Trophoblast cell (in vitro differentiated cells and primary cell): Measurements from ENCODE around the gene ACBD7.

Source experiments
- DNase-seq, 2 donors: peaks; one replicate each; pipeline ENCODE4 v3.0.0-alpha.2; 2016
- H2AFZ ChIP-seq: 2 replicates; pipeline ENCODE4 v1.6.1; 2013; ENCODE audit warnings: low read length, moderate library complexity, mild to moderate bottlenecking; ENCODE audit not compliant: insufficient read depth, poor library complexity
- H2AK5ac ChIP-seq: 2 replicates; pipeline ENCODE4 v1.6.1; 2013; ENCODE audit warnings: mild to moderate bottlenecking, low read length
- H2BK120ac ChIP-seq: 2 replicates; pipeline ENCODE4 v1.6.1; 2013; ENCODE audit warnings: low read length, mild to moderate bottlenecking, moderate library complexity; ENCODE audit not compliant: insufficient read depth, poor library complexity
- H2BK12ac ChIP-seq: 2 replicates; pipeline ENCODE4 v1.6.1; 2013; ENCODE audit warnings: mild to moderate bottlenecking, low read length, moderate library complexity
- H2BK5ac ChIP-seq: 2 replicates; pipeline ENCODE4 v1.6.1; 2013; ENCODE audit warnings: low read length, low read depth, moderate library complexity, mild to moderate bottlenecking; ENCODE audit not compliant: poor library complexity
- H3K14ac ChIP-seq: 2 replicates; pipeline ENCODE4 v1.6.1; 2013; ENCODE audit warnings: mild to moderate bottlenecking, low read length
- H3K18ac ChIP-seq: 2 replicates; pipeline ENCODE4 v1.6.1; 2013; ENCODE audit warnings: mild to moderate bottlenecking, low read length
- H3K23ac ChIP-seq: 2 replicates; pipeline ENCODE4 v1.6.1; 2013; ENCODE audit warnings: low read length
- H3K27ac ChIP-seq: 2 replicates; pipeline ENCODE4 v1.5.1; 2013; ENCODE audit warnings: low read depth, mild to moderate bottlenecking, inconsistent platforms, low read length, moderate library complexity
- H3K27me3 ChIP-seq: 2 replicates; pipeline ENCODE4 v1.6.1; 2013; ENCODE audit warnings: inconsistent platforms, mild to moderate bottlenecking, low read length, moderate library complexity; ENCODE audit not compliant: insufficient read depth
- H3K36me3 ChIP-seq, 2 experiments: 1 replicate in 1 of 2; 2 replicates in 1 of 2; pipeline ENCODE4 v1.6.1; 2013; ENCODE audit warnings: low read length in 2 of 2, mild to moderate bottlenecking in 2 of 2, moderate library complexity in 1 of 2; ENCODE audit not compliant: insufficient read depth in 2 of 2, control insufficient read depth in 1 of 2
- H3K4ac ChIP-seq: 2 replicates; pipeline ENCODE4 v1.6.1; 2013; ENCODE audit warnings: low read depth, mild to moderate bottlenecking, low read length, moderate library complexity
- H3K4me1 ChIP-seq, 2 experiments: 1 replicate in 1 of 2; 2 replicates in 1 of 2; pipeline ENCODE4 v1.6.1; 2013; ENCODE audit warnings: low read length in 2 of 2, mild to moderate bottlenecking in 2 of 2, moderate library complexity in 1 of 2; ENCODE audit not compliant: insufficient read depth in 2 of 2, control insufficient read depth in 1 of 2
- H3K4me2 ChIP-seq: 2 replicates; pipeline ENCODE4 v1.6.1; 2013; ENCODE audit warnings: inconsistent platforms, mild to moderate bottlenecking, low read length, moderate library complexity
- H3K4me3 ChIP-seq: 2 replicates; pipeline ENCODE4 v1.5.1; 2013; ENCODE audit warnings: mild to moderate bottlenecking, low read depth, low read length, inconsistent platforms
- H3K79me1 ChIP-seq: one replicate; pipeline ENCODE4 v1.6.1; 2013; ENCODE audit warnings: low read length
- H3K79me2 ChIP-seq: 2 replicates; pipeline ENCODE4 v1.6.1; 2013; ENCODE audit warnings: low read length, mild to moderate bottlenecking; ENCODE audit not compliant: control insufficient read depth, insufficient read depth, poor library complexity
- H3K9ac ChIP-seq: 2 replicates; pipeline ENCODE4 v1.6.1; 2013; ENCODE audit warnings: mild to moderate bottlenecking, low read length
- H3K9me3 ChIP-seq: 2 replicates; pipeline ENCODE4 v1.6.1; 2013; ENCODE audit warnings: low read depth, mild to moderate bottlenecking, control low read depth, inconsistent platforms, low read length; ENCODE audit not compliant: insufficient read depth
- H4K12ac ChIP-seq: 2 replicates; pipeline ENCODE4 v1.6.1; 2013; ENCODE audit warnings: low read depth, mild to moderate bottlenecking, low read length, moderate library complexity
- H4K8ac ChIP-seq: 2 replicates; pipeline ENCODE4 v1.6.1; 2013; ENCODE audit warnings: low read depth, mild to moderate bottlenecking, low read length, moderate library complexity
- H4K91ac ChIP-seq: one replicate; pipeline ENCODE4 v1.6.1; 2013; ENCODE audit warnings: low read depth, mild to moderate bottlenecking, low read length, moderate library complexity
- WGBS: extraction: QIAGEN DNeasy Blood & Tissue Kit; methylation state at CpG from one replicate; pipeline ENCODE4 v1.1.7; 2013; ENCODE audit warnings: missing lambda C conversion rate; ENCODE audit not compliant: insufficient read length, insufficient coverage; ENCODE audit errors: extremely low coverage; 5-methylcytosine and 5-hydroxymethylcytosine counted together

ACBD7 gene

DNA sequence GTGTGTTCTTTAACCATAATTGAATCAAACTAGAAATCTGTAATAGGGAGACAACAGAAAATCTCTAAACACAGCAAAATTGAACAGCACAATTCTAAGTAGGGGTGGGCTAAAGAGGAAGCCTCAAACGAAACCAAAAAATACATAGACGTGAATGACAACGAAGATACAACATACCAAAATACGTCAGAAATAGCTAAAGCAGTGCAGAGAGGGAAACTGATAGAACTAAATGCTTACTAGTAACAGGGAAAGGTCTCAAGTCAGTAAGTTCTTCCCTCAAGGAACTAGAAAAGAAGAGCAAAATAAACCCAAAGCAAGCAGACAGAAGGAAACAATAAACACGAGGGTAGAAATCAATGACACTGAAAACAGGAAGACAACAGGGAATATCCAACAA lies 27.6 kb upstream of the ACBD7 start:
- WGBS: no CpG with 5 or more reads among the region's 5 CpGs
- H3K4me3 ChIP-seq: no peak overlapping the region

DNA sequence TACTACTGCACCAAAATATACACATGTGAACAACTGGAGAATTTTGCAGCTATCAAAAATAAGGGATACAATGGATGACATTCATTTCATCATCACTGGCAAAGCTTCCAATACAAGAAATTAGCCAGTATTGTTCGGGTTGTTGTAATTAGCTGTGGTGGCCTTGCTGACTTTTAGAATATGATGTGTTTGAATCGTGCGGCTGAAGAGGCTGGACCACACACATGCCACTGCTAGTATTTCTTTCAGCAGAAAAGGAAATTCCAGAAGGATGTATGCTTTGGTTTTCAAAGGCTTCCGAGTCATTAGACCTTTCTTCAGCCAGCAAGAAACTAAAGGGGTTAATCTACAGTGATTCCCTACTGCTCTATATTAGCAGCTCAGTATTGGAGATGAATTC lies 25.2 kb upstream of the ACBD7 start:
- no CpG with 5 or more reads among the region's 4 CpGs for WGBS
- Histone ChIP-seq H4K91ac (no peak overlapping the region), H3K4me1 (no peaks in the 10 kb centered on the region), H3K18ac (no peak overlapping the region), H3K9me3 (no peaks in the 10 kb centered on the region), H3K79me2 (no peaks in the 10 kb centered on the region), H3K79me1 (no peaks in the 10 kb centered on the region), H3K36me3 (peaks cover 4 to 6% of the 10 kb centered on the region in 2 experiments), H3K14ac (no peak overlapping the region), H3K4me3 (no peak overlapping the region), H3K27me3 (no peaks in the 10 kb centered on the region), H4K12ac (no peak overlapping the region), H2AFZ (no peak overlapping the region), H2BK12ac (no peak overlapping the region), H3K9ac (no peak overlapping the region), H2BK120ac (no peak overlapping the region), H3K23ac (no peak overlapping the region), H2BK5ac (no peak overlapping the region), H4K8ac (no peak overlapping the region), H3K4ac (no peak overlapping the region), H3K27ac (no peak overlapping the region), H3K4me2 (no peak overlapping the region), H2AK5ac (no peak overlapping the region)
- DNase-seq: no peak

More for the DNA sequence above, 27.6 kb upstream of the ACBD7 start:
- Histone ChIP-seq H3K14ac (no peak overlapping the region), H3K27ac (no peak overlapping the region), H4K91ac (no peak overlapping the region), H4K8ac (no peak overlapping the region), H3K18ac (no peak overlapping the region), H3K36me3 (peaks cover 3% of the 10 kb centered on the region in 2 experiments), H3K9me3 (no peaks in the 10 kb centered on the region), H2BK5ac (no peak overlapping the region), H3K27me3 (no peaks in the 10 kb centered on the region), H4K12ac (no peak overlapping the region), H3K4me1 (no peaks in the 10 kb centered on the region), H3K79me2 (no peaks in the 10 kb centered on the region), H2BK120ac (no peak overlapping the region), H2AK5ac (no peak overlapping the region), H3K4ac (no peak overlapping the region), H2BK12ac (no peak overlapping the region), H3K79me1 (no peaks in the 10 kb centered on the region), H3K23ac (no peak overlapping the region), H2AFZ (no peak overlapping the region), H3K9ac (no peak overlapping the region), H3K4me2 (no peak overlapping the region)
- no peak for DNase-seq

DNA sequence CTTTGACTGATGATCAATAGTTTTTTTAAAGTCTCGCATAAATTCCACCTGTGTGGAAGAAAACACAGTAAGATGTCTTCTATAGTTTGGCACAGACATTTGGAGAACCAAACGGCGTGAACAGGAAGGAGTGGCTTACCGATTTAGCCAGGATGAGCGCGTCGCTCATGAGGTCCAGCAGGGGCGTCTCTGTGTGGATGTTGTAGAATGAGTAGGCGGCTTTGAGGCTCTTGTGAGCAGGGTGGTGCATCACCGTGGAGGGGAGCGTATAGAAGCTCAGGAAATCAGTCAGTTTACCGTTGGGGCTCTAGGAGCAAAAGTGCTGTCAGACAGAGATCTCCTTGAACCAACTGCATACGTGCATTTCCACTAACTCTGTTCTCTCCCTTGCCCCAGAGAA lies 24.1 kb upstream of the ACBD7 start:
- no peaks in the 10 kb centered on the region for H3K79me2 ChIP-seq
- H3K79me1 ChIP-seq: no peaks in the 10 kb centered on the region
- no peak overlapping the region for H2BK120ac ChIP-seq
- no peak overlapping the region for H4K12ac ChIP-seq
- peaks cover 4% of the 10 kb centered on the region in 2 experiments for H3K36me3 ChIP-seq
- no peak overlapping the region for H3K18ac ChIP-seq
- no peak overlapping the region for H3K9ac ChIP-seq
- no peaks in the 10 kb centered on the region for H3K4me1 ChIP-seq
- WGBS: no CpG with 5 or more reads among the region's 13 CpGs
- H3K4me2 ChIP-seq: no peak overlapping the region
- no peak overlapping the region for H3K4ac ChIP-seq
- no peak for DNase-seq
- H3K23ac ChIP-seq: no peak overlapping the region
- no peak overlapping the region for H2BK5ac ChIP-seq
- H3K4me3 ChIP-seq: no peak overlapping the region
- no peak overlapping the region for H3K14ac ChIP-seq
- H2AFZ ChIP-seq: no peak overlapping the region
- H3K27ac ChIP-seq: no peak overlapping the region
- H4K8ac ChIP-seq: no peak overlapping the region
- H2AK5ac ChIP-seq: no peak overlapping the region
- H4K91ac ChIP-seq: no peak overlapping the region
- no peaks in the 10 kb centered on the region for H3K9me3 ChIP-seq
- H3K27me3 ChIP-seq: no peaks in the 10 kb centered on the region
- H2BK12ac ChIP-seq: no peak overlapping the region

DNA sequence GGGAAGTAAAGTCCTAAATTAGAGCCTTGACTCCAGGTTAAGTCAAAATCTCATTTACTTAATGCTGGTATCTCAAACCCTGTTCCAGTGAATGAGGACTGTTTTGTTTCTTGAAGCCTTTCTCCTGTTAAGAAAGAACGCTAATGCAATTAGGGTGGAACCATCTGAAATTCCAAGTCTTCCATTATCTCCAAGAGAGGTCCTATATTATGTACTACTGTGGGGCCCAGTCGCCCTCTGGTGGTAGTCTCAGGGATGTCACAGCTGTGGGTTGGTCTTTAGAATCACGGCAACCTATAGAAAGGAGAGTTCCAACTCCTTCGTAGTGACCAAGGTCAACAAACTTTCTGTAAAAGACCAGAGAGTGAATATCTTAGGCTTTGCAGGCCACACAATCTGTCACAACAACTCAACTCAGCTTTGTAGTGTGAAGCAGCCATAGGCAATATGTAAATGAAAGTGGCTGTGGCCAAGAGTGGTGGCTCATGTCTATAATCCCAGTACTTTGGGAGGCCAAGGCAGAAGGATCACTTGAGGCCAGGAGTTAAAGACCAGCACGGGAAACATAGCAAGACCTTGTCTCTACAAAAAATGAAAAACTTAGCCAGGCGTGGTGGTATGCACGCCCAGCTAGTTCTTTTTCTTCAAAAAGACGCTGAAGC lies 17.9 kb upstream of the ACBD7 start:
- Histone ChIP-seq H4K12ac (no peak overlapping the region), H3K4me2 (no peak overlapping the region), H4K91ac (no peak overlapping the region), H3K27ac (no peak overlapping the region), H3K9ac (no peak overlapping the region), H3K14ac (no peak overlapping the region), H3K79me2 (no peaks in the 10 kb centered on the region), H3K79me1 (no peaks in the 10 kb centered on the region), H3K27me3 (no peaks in the 10 kb centered on the region), H2BK120ac (no peak overlapping the region), H3K9me3 (no peaks in the 10 kb centered on the region), H2BK12ac (no peak overlapping the region), H4K8ac (no peak overlapping the region), H3K4me3 (no peak overlapping the region), H2AK5ac (no peak overlapping the region), H3K4me1 (no peaks in the 10 kb centered on the region), H2BK5ac (no peak overlapping the region), H2AFZ (no peak overlapping the region), H3K4ac (no peak overlapping the region), H3K18ac (no peak overlapping the region), H3K23ac (no peak overlapping the region), H3K36me3 (peaks cover 28 to 33% of the 10 kb centered on the region in 2 experiments)
- DNase-seq: peak; percentile 76 to 91
- no CpG with 5 or more reads among the region's 8 CpGs for WGBS
